GM23338 (cell line): ENCODE measurements around the gene EGF. TPM values are rescaled to one million over a fixed set of nuclear protein-coding genes. Genes with fewer than 3 reads are reported as not detected.

Source experiments
- ATAC-seq: fragments of 200-7000 bp; cut with Tn5 transposase; 3 replicates; pipeline ENCODE4 v1.9.1; 2020
- DNase-seq: peaks from one replicate; pipeline ENCODE4 v3.0.0-alpha.2; 2015; ENCODE audit warnings: low spot score
- H2AFZ ChIP-seq: fragments of 200-600 bp; sonication (generic); 2 replicates; pipeline ENCODE4 v1.8.0; 2016; ENCODE audit warnings: antibody characterized with exemption, mild to moderate bottlenecking, moderate library complexity
- H3F3A ChIP-seq: fragments of 200-600 bp; sonication (generic); replicated peaks from 2 replicates; pipeline ENCODE4 v1.8.0; 2017; ENCODE audit warnings: antibody characterized with exemption, mixed run types, low read depth
- H3K27ac ChIP-seq: fragments of 200-600 bp; sonication (generic); 2 replicates; pipeline ENCODE4 v1.6.1; 2016; ENCODE audit warnings: low read depth
- H3K27me3 ChIP-seq: fragments of 200-600 bp; sonication (generic); 2 replicates; pipeline ENCODE4 v1.8.0; 2016; ENCODE audit warnings: mild to moderate bottlenecking, mixed run types, moderate library complexity; ENCODE audit not compliant: insufficient read depth
- H3K36me3 ChIP-seq: fragments of 200-600 bp; sonication (generic); 2 replicates; pipeline ENCODE4 v1.8.0; 2016; ENCODE audit warnings: mild to moderate bottlenecking; ENCODE audit not compliant: insufficient read depth
- H3K4me1 ChIP-seq: fragments of 200-600 bp; sonication (generic); 2 replicates; pipeline ENCODE4 v1.8.0; 2016; ENCODE audit warnings: mild to moderate bottlenecking, moderate library complexity; ENCODE audit not compliant: insufficient read depth
- H3K4me2 ChIP-seq: fragments of 200-600 bp; sonication (generic); 2 replicates; pipeline ENCODE4 v1.7.1; 2017; ENCODE audit warnings: mixed run types
- H3K4me3 ChIP-seq: fragments of 200-600 bp; sonication (generic); 2 replicates; pipeline ENCODE4 v1.6.1; 2016; ENCODE audit warnings: mixed run types
- H3K79me2 ChIP-seq: fragments of 200-600 bp; sonication (generic); replicated peaks from 2 replicates; pipeline ENCODE4 v1.8.0; 2017; ENCODE audit warnings: mild to moderate bottlenecking; ENCODE audit not compliant: insufficient read depth
- H3K9me2 ChIP-seq: fragments of 200-600 bp; sonication (generic); 2 replicates; pipeline ENCODE4 v1.8.0; 2017; ENCODE audit not compliant: insufficient read depth
- H4K20me1 ChIP-seq: fragments of 200-600 bp; sonication (generic); replicated peaks from 2 replicates; pipeline ENCODE4 v1.8.0; 2017; ENCODE audit warnings: mild to moderate bottlenecking; ENCODE audit not compliant: insufficient read depth
- H3K27ac Mint-ChIP-seq: 2 replicates; pipeline ENCODE4 v1.8.0; 2020; ENCODE audit warnings: inconsistent platforms, mild to moderate bottlenecking, moderate library complexity, mixed read lengths
- H3K27me3 Mint-ChIP-seq: 3 replicates; pipeline ENCODE4 v1.8.0; 2022; ENCODE audit warnings: low read depth, mild to moderate bottlenecking, moderate library complexity, mixed read lengths, inconsistent platforms; ENCODE audit not compliant: insufficient read depth, poor library complexity
- H3K36me3 Mint-ChIP-seq: 3 replicates; pipeline ENCODE4 v1.8.0; 2021; ENCODE audit warnings: low read depth, mild to moderate bottlenecking, inconsistent platforms, moderate library complexity, mixed read lengths
- H3K4me1 Mint-ChIP-seq: 3 replicates; pipeline ENCODE4 v1.8.0; 2020; ENCODE audit warnings: mild to moderate bottlenecking, inconsistent platforms, mixed read lengths
- H3K4me3 Mint-ChIP-seq: 3 replicates; pipeline ENCODE4 v1.8.0; 2021; ENCODE audit warnings: moderate library complexity, mild to moderate bottlenecking, inconsistent platforms, mixed read lengths
- H3K9me3 Mint-ChIP-seq: 3 replicates; pipeline ENCODE4 v1.8.0; 2020; ENCODE audit warnings: moderate library complexity, mild to moderate bottlenecking, inconsistent platforms, mixed read lengths
- CREB1 ChIP-seq: fragments of 250-450 bp; sonication (Bioruptor Pico); IDR thresholded peaks from 2 replicates; pipeline ENCODE4 v1.5.0; 2020; ENCODE audit warnings: low read depth, mild to moderate bottlenecking, moderate library complexity
- ETS1 ChIP-seq: IDR thresholded peaks from 2 replicates; pipeline ENCODE4 v1.6.1; 2016; ENCODE audit warnings: antibody characterized with exemption
- EZH2phosphoT487 ChIP-seq: fragments of 200-600 bp; sonication (generic); IDR thresholded peaks from one replicate; pipeline ENCODE4 v1.8.1; 2018; ENCODE audit warnings: antibody characterized with exemption; ENCODE audit not compliant: unreplicated experiment
- JUNB ChIP-seq: IDR thresholded peaks from one replicate; pipeline ENCODE4 v1.6.1; 2016; ENCODE audit warnings: antibody characterized with exemption; ENCODE audit not compliant: unreplicated experiment
- NANOG ChIP-seq: IDR thresholded peaks from 2 replicates; pipeline ENCODE4 v1.6.1; 2016; ENCODE audit warnings: antibody characterized with exemption, borderline replicate concordance
- POLR2AphosphoS5 ChIP-seq: IDR thresholded peaks from 2 replicates; pipeline ENCODE4 v1.6.1; 2016; ENCODE audit warnings: antibody characterized with exemption, low read depth
- REST ChIP-seq: IDR thresholded peaks from one replicate; pipeline ENCODE4 v1.6.1; 2018; ENCODE audit warnings: antibody characterized with exemption; ENCODE audit not compliant: unreplicated experiment
- ZNF114 ChIP-seq: fragments of 250-450 bp; sonication (Bioruptor Pico); IDR thresholded peaks from 2 replicates; pipeline ENCODE4 v1.5.0; 2020; ENCODE audit warnings: mild to moderate bottlenecking, moderate library complexity
- ZNF462 ChIP-seq: fragments of 250-450 bp; sonication (Bioruptor Pico); IDR thresholded peaks from 2 replicates; pipeline ENCODE4 v1.5.0; 2020; ENCODE audit warnings: mild to moderate bottlenecking, moderate library complexity
- polyA plus RNA-seq: library from polyadenylated mRNA; unstranded; fragments of >200 nt; fragmentation: Nextera tagmentation; extraction: Ambion mirVana; gene quantifications from 2 replicates; pipeline ENCODE4 v1.2.1, GENCODE V29; 2016
- total RNA-seq: library from RNA; depleted of rRNA; stranded (reverse); fragments of >200 nt; shearing (Covaris generic); gene quantifications from 2 replicates; pipeline ENCODE4 v1.2.3, GENCODE V29; 2014

Gene EGF
- total and polyA plus RNA-seq, 2 experiments from 2014 or later, result 1.4 to 3.0 TPM

GRCh38 chr4:109944591-109944990 is 31.9 kb downstream of the EGF start:
- Mint-ChIP-seq H3K4me3 (no peak overlapping the region), H3K27me3 (peaks cover 2% of the 10 kb centered on the region), H3K36me3 (no peaks in the 10 kb centered on the region), H3K4me1 (peaks cover 6% of the 10 kb centered on the region; the same call in 1 of the 3 replicates), H3K9me3 (no peaks in the 10 kb centered on the region), H3K27ac (no peak overlapping the region)
- H3K27ac ChIP-seq, result no peak overlapping the region
- ATAC-seq (no peak), DNase-seq (no peak)
- H2AFZ ChIP-seq, result no peak overlapping the region
- no peaks in the 10 kb centered on the region for H3F3A ChIP-seq
- H3K4me1 ChIP-seq, result no peaks in the 10 kb centered on the region
- H3K36me3 ChIP-seq, result no peaks in the 10 kb centered on the region
- TF ChIP-seq ZNF114 (CRISPR knock-in tag) (no peak), POLR2AphosphoS5 (no peak), ETS1 (no peak), JUNB (no peak), ZNF462 (CRISPR knock-in tag) (no peak), CREB1 (CRISPR knock-in tag) (no peak), REST (no peak), EZH2phosphoT487 (no peak), NANOG (no peak)
- H3K79me2 ChIP-seq, result no peaks in the 10 kb centered on the region
- H4K20me1 ChIP-seq, result no peaks in the 10 kb centered on the region
- no peak overlapping the region for H3K4me2 ChIP-seq
- H3K27me3 ChIP-seq, result no peaks in the 10 kb centered on the region
- no peak overlapping the region for H3K4me3 ChIP-seq
- peaks cover under 1% of the 10 kb centered on the region; the same call in 1 of the 2 replicates for H3K9me2 ChIP-seq
